Muscle layer of duodenum (tissue), 2 donors: ENCODE measurements around the gene TRIP12.
"Not testable (repeated sequence)": the region's sequence is repeated elsewhere in the genome, so short reads cannot be mapped to it uniquely, and the experiment has no call there.

Experiments used
- H3K27ac ChIP-seq: one replicate; pipeline ENCODE4 v1.7.0; 2013; ENCODE audit warnings: mild to moderate bottlenecking, low read length
- H3K27me3 ChIP-seq: one replicate; pipeline ENCODE4 v1.7.0; 2013; ENCODE audit warnings: low read depth, mild to moderate bottlenecking, control low read depth, low read length
- H3K36me3 ChIP-seq, 2 donors: one replicate each; pipeline ENCODE4 v1.7.0; 2013; ENCODE audit warnings: low read length in 2 of 2, control low read depth in 1 of 2, mild to moderate bottlenecking in 1 of 2; ENCODE audit not compliant: insufficient read depth in 2 of 2, control insufficient read depth in 1 of 2
- H3K4me1 ChIP-seq, 2 donors: one replicate each; pipeline ENCODE4 v1.7.0; 2013; ENCODE audit warnings: low read length in 2 of 2, mild to moderate bottlenecking in 2 of 2, control low read depth in 1 of 2, moderate library complexity in 1 of 2; ENCODE audit not compliant: insufficient read depth in 2 of 2, control insufficient read depth in 1 of 2
- H3K4me3 ChIP-seq, 2 donors: one replicate each; pipeline ENCODE4 v1.7.0; 2013; ENCODE audit warnings: low read length in 2 of 2, low read depth in 1 of 2, mild to moderate bottlenecking in 1 of 2
- H3K9me3 ChIP-seq, 2 donors: one replicate each; pipeline ENCODE4 v1.7.0; 2013; ENCODE audit warnings: low read length in 2 of 2, control low read depth in 1 of 2, mild to moderate bottlenecking in 1 of 2; ENCODE audit not compliant: control insufficient read depth in 1 of 2
- donor health status: healthy.

TRIP12 gene

DNA sequence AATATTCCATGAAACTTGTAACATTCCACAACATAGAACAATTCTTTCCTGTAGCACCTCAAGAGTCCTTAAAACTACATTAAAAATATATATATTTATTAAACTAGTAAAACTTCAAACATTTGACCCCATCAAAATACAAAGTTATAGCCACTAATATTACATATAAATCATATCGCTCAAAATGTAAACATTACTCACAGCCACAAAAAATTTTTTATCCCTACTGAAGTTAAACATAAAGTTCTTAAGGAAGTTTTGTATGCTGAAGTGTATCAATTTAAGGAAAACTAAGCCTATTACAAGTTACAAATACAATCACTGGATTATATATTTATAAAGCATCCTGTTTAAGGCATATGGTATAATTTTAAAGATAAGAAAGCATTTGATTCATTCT, 127.2 kb downstream of the TRIP12 start:
- Histone ChIP-seq H3K9me3 (no peaks in the 10 kb centered on the region), H3K27ac (no peak overlapping the region), H3K4me1 (no peaks in the 10 kb centered on the region), H3K36me3 (peaks cover 70 to 83% of the 10 kb centered on the region in 2 donors), H3K4me3 (no peak overlapping the region), H3K27me3 (no peaks in the 10 kb centered on the region)

DNA sequence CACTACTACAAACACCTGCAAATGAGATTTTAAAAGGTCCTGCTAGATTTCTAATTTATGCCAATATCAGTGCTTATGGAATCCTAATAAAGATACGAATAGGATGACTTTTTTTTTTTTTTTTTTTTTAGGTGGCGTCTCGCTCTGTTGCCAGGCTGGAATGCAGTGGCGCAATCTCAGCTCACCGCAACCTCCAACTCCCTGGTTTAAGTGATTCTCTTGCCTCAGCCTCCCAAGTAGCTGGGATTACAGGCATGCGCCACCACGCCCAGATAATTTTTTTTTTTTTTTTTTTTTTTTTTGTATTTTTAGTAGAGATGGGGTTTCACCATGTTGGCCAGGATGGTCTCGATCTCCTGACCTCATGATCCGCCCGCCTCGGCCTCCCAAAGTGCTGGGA, 135.5 kb downstream of the TRIP12 start:
- H3K36me3 ChIP-seq: peaks cover 30 to 53% of the 10 kb centered on the region in 2 donors
- H3K4me3 ChIP-seq, H3K4me1 ChIP-seq, H3K27me3 ChIP-seq, H3K9me3 ChIP-seq, H3K27ac ChIP-seq: not testable (repeated sequence)

DNA sequence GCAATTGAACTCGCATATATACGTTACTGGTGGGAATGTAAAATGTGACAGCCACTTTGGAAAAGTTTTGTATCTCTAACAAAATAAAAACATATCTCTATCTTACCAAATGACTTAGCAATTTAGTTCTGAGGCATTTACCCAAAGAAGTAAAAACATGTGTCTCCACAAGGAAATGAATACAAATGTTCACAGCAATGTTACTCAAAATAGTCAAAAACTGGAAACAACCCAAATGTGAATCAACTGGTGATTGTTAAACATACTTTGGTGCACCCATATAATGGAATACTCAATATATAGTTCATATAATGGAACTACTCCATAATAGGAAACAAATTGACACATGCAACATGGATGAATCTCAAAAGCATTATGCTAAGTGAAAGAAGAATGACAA, 137.0 kb downstream of the TRIP12 start:
- Histone ChIP-seq H3K4me1 (peaks cover 0 to 9% of the 10 kb centered on the region in 2 donors), H3K27ac (no peak overlapping the region), H3K4me3 (no peak overlapping the region), H3K9me3 (no peaks in the 10 kb centered on the region), H3K36me3 (peaks cover 19 to 48% of the 10 kb centered on the region in 2 donors), H3K27me3 (no peaks in the 10 kb centered on the region)

DNA sequence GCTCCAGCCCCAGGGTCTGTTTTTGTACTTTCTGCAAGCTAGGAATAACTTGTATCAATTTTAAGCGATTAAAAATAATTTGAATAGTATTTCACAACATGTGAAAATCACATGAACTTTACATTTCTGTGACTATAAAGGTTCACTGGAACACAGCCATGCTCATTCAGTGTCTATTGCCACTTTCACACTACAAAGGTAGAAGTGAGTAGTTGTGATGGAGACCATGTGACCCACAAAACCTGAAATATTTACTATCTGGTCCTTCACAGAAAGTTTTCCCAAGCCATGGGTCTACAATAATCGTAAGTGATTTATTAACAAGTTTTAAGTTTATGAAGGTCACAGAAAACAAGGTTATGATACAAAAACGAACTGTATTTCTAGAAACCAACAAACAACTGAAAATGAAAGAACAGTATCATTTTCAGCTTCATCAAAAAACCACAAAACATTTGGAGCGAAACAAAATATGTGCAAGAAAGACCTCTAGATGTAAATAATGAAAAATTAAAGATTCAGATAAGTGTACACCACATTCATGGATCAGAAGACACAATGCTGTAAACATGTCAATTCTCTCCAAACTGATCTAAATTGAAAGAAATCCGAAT, 138.6 kb downstream of the TRIP12 start:
- Histone ChIP-seq H3K27ac (no peak overlapping the region), H3K36me3 (peaks cover 22 to 47% of the 10 kb centered on the region in 2 donors), H3K4me3 (no peak overlapping the region), H3K27me3 (no peaks in the 10 kb centered on the region), H3K4me1 (peaks cover 0 to 9% of the 10 kb centered on the region in 2 donors), H3K9me3 (no peaks in the 10 kb centered on the region)

DNA sequence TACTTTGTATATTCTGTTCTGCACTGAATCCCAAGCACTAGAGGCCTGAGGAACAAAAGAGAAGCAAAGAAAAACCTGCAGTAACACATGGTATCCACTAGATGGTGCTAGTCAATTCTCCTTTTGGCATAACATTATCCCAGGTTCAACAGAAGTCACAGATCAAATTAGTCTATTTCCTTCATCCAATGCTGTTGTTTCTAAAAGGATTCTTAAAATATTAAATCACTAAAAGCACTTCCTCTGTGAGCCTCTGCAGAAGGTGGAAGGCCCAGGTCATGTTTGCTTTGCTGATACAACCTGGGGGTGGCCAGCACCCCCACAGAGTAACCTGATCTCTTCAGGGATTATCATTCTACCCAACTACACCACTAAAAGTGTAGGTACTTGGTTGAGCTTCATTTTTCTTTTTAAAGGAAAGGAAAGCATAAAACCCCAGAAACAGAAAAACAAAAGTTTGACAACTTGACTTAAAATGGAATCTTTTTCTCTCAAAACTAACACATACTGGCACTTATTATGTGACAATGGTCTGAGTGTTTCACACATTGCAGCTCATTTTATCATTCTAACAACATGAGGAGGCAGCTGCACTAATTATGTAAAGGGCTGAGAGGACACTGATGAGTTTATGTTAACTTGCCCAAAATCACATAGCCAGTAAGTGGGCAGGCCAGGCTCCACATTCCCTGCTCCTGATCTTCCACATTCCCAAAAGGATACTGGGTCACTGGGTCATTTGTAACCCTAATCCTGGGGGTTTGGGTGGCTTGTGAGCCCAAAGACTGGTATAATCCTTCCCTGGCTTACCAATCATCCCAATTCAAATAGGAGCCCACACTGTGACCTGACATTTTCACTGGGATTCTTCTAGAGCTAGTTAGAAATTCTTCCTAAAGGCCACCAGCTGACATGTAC, 140.7 kb downstream of the TRIP12 start:
- H3K4me3 ChIP-seq: no peak overlapping the region
- H3K4me1 ChIP-seq: peaks cover 0 to 9% of the 10 kb centered on the region in 2 donors
- H3K9me3 ChIP-seq: no peaks in the 10 kb centered on the region
- H3K36me3 ChIP-seq: peaks cover 35 to 52% of the 10 kb centered on the region in 2 donors
- H3K27ac ChIP-seq: no peak overlapping the region
- H3K27me3 ChIP-seq: no peaks in the 10 kb centered on the region

DNA sequence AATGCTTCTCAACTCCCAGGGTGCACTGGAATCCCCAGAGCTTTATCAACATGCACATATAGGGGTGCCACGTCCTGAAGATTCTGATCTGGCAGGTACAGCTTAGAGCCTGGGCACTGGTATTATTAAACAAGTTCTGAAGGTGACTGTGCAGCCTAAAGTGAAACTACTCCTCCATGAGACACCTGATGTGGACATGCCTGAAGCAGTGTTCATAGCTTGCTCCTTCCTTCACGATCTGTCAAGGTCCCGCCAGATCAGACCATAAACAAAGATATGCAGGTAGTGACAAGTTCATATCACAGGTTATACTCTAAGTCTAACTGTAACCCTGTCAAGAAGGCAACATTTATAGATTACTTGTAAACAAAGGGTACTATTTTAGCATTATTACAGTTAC, 142.2 kb downstream of the TRIP12 start:
- Histone ChIP-seq H3K36me3 (peaks cover 49 to 52% of the 10 kb centered on the region in 2 donors), H3K4me1 (peaks cover 0 to 9% of the 10 kb centered on the region in 2 donors)

DNA sequence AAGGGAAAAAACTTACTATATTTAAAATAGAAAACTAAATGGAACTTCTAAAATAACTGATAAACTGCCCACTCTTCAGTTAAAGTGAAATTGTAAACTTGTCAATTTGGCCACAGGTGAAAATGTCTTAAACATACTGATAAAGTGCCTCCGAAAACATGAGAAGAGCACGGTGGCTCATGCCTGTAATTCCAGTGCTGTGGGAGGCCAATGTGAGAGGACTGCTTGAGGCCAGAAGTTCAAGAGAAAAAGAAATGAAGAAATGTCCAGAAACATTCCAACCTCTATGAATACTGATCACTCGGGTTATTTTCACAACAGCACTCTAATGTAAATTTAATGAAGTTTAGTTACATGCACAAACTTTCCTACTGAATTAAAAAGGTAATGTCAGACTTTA, 144.1 kb downstream of the TRIP12 start:
- peaks cover 0 to 9% of the 10 kb centered on the region in 2 donors for H3K4me1 ChIP-seq
- no peaks in the 10 kb centered on the region for H3K27me3 ChIP-seq
- H3K36me3 ChIP-seq: peaks cover 65 to 66% of the 10 kb centered on the region in 2 donors
- H3K27ac ChIP-seq: no peak overlapping the region
- no peak overlapping the region for H3K4me3 ChIP-seq
- H3K9me3 ChIP-seq: no peaks in the 10 kb centered on the region

More for the DNA sequence above, 142.2 kb downstream of the TRIP12 start:
- H3K4me3 ChIP-seq: no peak overlapping the region
- no peaks in the 10 kb centered on the region for H3K27me3 ChIP-seq
- H3K27ac ChIP-seq: no peak overlapping the region
- no peaks in the 10 kb centered on the region for H3K9me3 ChIP-seq

DNA sequence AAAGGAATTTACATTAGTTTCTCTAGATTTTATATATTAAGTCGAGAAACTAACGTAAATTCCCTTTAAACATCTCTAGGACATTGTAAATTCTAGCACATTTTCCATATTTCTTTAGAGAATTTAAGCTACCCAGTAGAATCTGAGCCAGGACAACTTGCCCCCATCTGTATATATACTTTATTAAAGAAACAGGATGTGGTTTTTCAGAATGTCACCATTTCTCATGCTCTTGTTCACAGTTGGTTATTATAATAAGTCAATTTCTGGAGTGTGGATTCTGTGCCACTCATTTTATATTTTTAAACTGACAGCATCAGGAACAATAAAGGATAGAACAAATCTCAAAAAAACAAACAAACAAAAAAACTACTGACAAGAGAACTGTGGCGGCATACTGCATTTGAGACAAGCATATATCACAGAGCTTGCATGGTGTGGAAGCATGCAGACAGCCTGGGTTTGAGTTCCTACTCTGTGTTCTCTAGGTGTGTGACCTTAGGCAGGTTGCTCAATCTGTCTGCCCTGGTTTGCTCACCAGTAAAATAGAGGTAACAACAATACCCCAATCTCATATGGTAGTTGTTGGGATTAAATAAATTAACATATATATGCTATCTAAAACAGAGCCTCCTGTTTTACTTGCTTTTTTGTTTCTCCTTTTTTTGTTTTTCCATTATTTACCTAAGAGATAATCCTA, 146.0 kb downstream of the TRIP12 start:
- Histone ChIP-seq H3K27me3 (no peaks in the 10 kb centered on the region), H3K36me3 (peaks cover 73 to 76% of the 10 kb centered on the region in 2 donors), H3K4me3 (no peak overlapping the region), H3K4me1 (peaks cover 0 to 4% of the 10 kb centered on the region in 2 donors), H3K9me3 (no peaks in the 10 kb centered on the region), H3K27ac (no peak overlapping the region)

DNA sequence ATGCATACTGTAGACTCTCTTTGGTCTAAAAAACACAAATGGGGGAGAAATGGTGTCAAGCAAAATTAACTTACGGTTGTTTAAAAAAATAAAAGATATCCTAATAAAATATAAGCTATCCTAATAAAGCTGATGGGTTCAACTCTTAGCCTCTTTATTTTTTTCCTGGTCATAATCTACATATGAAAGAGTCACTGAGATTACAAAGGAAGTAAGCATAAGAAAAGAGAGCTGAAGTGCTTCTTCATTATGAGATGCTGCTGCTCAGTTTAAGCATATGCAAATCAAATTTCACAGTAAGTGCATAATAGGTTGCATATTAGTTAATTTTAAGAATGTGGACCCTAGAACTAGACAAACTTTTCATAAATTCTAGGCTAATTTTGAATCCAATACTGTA, 147.6 kb downstream of the TRIP12 start:
- H3K4me1 ChIP-seq: no peaks in the 10 kb centered on the region
- no peaks in the 10 kb centered on the region for H3K9me3 ChIP-seq
- no peak overlapping the region for H3K27ac ChIP-seq
- H3K36me3 ChIP-seq: peaks cover 74 to 78% of the 10 kb centered on the region in 2 donors
- no peaks in the 10 kb centered on the region for H3K27me3 ChIP-seq
- no peak overlapping the region for H3K4me3 ChIP-seq

DNA sequence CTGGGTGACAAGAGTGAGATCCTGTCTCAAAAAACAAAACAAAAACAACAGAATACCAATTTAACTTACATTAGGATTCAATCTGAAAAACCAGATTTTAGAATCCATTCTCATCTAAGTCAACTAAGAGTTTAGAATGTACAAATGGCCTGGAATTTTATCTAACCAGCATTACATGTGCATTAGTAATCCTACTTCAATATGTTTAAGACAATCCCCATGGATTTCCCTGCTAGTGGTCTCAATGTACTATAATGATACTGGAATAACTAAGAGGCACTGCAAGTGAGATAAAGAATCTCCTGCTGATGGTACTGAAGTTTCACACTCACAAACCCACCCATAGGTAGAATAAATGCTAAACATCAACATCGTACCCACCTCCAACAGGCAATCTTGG, 153.6 kb downstream of the TRIP12 start:
- H3K4me3 ChIP-seq: no peak overlapping the region
- no peak overlapping the region for H3K27ac ChIP-seq
- H3K36me3 ChIP-seq: peaks cover 70 to 88% of the 10 kb centered on the region in 2 donors

DNA sequence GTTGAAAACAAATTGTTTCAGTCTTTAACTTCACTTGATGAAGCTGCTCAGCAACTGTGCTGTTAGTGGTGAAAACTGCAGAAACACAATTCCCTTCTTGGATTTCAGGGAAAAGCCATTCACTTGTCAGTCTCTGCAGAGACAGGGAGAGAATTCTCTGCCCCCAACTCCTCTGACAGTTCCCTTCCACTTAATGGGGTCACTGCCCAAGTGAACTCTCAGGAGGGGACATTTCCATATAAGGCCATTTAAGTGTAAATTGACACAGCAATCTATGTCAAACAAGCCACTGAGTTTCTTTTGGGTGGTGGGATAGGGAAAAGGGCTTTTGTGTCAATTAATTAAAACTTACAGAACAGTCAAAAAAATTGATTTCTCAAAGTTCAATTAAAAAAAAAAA, 156.1 kb downstream of the TRIP12 start:
- Histone ChIP-seq H3K36me3 (peaks cover 52 to 70% of the 10 kb centered on the region in 2 donors), H3K4me3 (no peak overlapping the region), H3K27me3 (no peaks in the 10 kb centered on the region), H3K9me3 (no peaks in the 10 kb centered on the region), H3K27ac (no peak overlapping the region), H3K4me1 (no peaks in the 10 kb centered on the region)

More for the DNA sequence above, 153.6 kb downstream of the TRIP12 start:
- H3K27me3 ChIP-seq: no peaks in the 10 kb centered on the region
- H3K9me3 ChIP-seq: no peaks in the 10 kb centered on the region
- no peaks in the 10 kb centered on the region for H3K4me1 ChIP-seq
